Fibroblast of the aortic adventitia (primary cell): ENCODE data around the gene NDC1. TPM values are rescaled to one million over a fixed set of nuclear protein-coding genes. Genes with fewer than 3 reads are reported as not detected.

Experiments
- DNase-seq: peaks from one replicate; pipeline ENCODE4 v3.0.0-alpha.2; 2010; ENCODE audit warnings: low read depth
- H3K4me3 ChIP-seq: 2 replicates; pipeline ENCODE4 v1.5.1; 2011; ENCODE audit warnings: low read depth, mild to moderate bottlenecking, control low read depth, low read length, moderate library complexity
- CTCF ChIP-seq: IDR thresholded peaks from 2 replicates; pipeline ENCODE4 v1.5.1; 2011; ENCODE audit warnings: mild to moderate bottlenecking, low read length, control low read depth, inconsistent platforms; ENCODE audit not compliant: insufficient read depth
- small RNA-seq: library from RNA; depleted of rRNA; stranded (forward); fragments of <200 nt; gene quantifications from one replicate; pipeline ENCODE3, GENCODE V24; 2012
- total RNA-seq: library from RNA; depleted of rRNA; stranded (reverse); fragments of >200 nt; gene quantifications from 2 replicates; pipeline ENCODE4 v1.2.3, GENCODE V29; 2012; ENCODE audit warnings: low replicate concordance

Gene NDC1
- total RNA-seq, 1 donor: 35.2 TPM

- TF ChIP-seq CTCF: no peak
- no peak for DNase-seq
These were observed 118.6 kb downstream of the NDC1 start for GRCh38 chr1:53719469-53719868.

GRCh38 chr1:53718443-53718842 is 119.7 kb downstream of the NDC1 start:
- H3K4me3 ChIP-seq: no peak overlapping the region
- no peak for TF ChIP-seq CTCF
- DNase-seq: no peak

More at GRCh38 chr1:53719469-53719868, 118.6 kb downstream of the NDC1 start:
- no peak overlapping the region for H3K4me3 ChIP-seq

- H3K4me3 ChIP-seq: no peak overlapping the region
- DNase-seq: no peak
- TF ChIP-seq CTCF: no peak
These were observed 120.9 kb downstream of the NDC1 start for GRCh38 chr1:53717025-53717804.

GRCh38 chr1:53716150-53716549 is 121.9 kb downstream of the NDC1 start:
- DNase-seq: no peak
- no peak for TF ChIP-seq CTCF

GRCh38 chr1:53715478-53715877 is 122.6 kb downstream of the NDC1 start:
- H3K4me3 ChIP-seq: no peak overlapping the region
- no peak for DNase-seq
- peak; percentile 58 for TF ChIP-seq CTCF

More at GRCh38 chr1:53716150-53716549, 121.9 kb downstream of the NDC1 start:
- H3K4me3 ChIP-seq: no peak overlapping the region

Small RNA genes within 50 kb of the gene (small RNA-seq; reads per million reads assigned to genes)
- gene AL049745.1 (not detected), gene RF00418 (0.25 reads per million)

Other genes with a start within 250 kb of the NDC1 start
- gene GLIS1, start 99.1 kb downstream of the NDC1 start, total RNA-seq: 1.6 TPM in 1 of 2 replicates, not detected in the other
- 30.1 and 34.4 TPM in 2 replicates for gene YIPF1, start 51.5 kb upstream of the NDC1 start, total RNA-seq
- not detected in 2 replicates for gene DIO1, start 55.9 kb upstream of the NDC1 start, total RNA-seq
- 20.8 and 53.4 TPM in 2 replicates for gene IFT25, start 107.4 kb upstream of the NDC1 start, total RNA-seq
- 41.9 and 59.4 TPM in 2 replicates for gene LRRC42, start 108.1 kb upstream of the NDC1 start, total RNA-seq
- gene LDLRAD1, start 179.9 kb upstream of the NDC1 start, total RNA-seq: not detected in 2 replicates
- gene TMEM59, start 214.9 kb upstream of the NDC1 start, total RNA-seq: 278 and 356 TPM in 2 replicates
- 5.4 and 5.5 TPM in 2 replicates for gene TCEANC2, start 215.3 kb upstream of the NDC1 start, total RNA-seq